Measurements from ENCODE around the gene PGS1.
"Not testable (repeated sequence)": the region's sequence is repeated elsewhere in the genome, so short reads cannot be mapped to it uniquely, and the experiment has no call there.

PGS1 gene

DNA sequence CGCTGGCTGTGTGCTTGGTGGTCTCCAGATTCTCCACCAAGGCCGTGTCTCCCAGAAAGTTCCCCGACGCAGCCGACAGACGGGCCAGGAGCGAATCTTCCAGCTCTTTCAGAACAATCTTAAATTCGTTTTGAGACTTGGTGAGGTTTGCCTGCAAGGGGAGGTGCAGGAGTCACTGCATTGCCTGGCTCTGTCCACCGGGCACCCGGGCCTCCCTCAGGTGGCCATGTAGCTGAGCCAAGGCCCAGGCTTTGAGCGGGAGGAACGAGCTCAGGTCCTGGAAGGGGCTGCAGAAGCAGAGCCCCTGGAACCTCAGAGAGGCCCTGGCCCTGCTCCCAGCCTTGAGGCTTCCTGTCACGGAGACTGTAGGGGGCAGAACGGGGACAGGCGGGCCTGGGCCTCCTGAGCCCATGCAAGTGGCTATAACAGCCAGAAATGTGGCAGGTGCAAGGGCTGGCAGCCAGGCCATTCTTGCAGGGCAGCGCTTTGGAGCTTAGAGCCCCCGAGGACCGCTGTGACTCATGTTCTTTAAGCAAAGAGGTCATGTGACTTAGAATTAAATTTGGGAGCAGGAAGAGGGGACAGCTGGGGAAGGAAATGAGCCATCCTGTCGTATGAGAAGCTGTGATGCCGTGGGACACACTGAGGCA lies 72.4 kb downstream of the PGS1 start:
- DNase-seq = no peak

DNA sequence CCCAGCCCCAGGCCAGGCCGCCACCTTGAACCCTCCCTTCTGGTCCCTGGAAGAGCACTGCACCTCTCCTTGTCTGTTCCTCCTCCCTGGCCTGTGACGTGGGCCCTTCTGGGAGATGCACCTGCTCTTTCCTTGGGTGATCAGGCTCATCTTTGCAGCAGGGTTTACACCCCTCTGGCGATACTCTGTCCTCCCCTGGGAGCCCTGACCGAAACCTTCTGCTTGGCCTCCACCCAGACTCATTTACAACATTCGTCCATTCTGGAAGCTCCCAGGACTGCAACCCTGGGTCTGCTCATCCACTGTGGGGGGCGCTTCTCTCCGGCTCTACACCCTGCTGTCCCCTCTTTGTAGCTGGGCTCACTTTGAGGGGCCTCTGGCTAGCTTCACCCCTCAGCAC lies 73.3 kb downstream of the PGS1 start:
- DNase-seq = no peak

DNA sequence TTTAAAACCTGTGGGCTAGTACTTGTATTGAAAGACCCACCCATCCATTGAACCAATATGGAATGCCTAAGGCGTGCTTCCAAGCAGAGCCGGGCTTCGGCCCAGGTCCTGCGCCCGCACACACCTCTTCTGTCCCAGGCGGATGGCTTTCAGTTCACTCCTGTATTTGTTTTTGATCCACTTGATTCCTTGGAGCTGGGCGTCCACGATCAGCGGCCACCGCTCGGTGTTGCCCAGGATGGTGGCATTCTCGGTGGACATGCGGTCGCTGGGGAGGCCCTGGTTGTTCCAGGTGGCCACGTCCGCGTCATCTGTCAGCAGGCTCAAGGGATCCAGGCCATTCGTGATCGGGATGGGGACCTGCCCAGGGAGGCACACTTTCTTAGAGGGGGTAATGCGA lies 75.9 kb downstream of the PGS1 start:
- no peak for DNase-seq

DNA sequence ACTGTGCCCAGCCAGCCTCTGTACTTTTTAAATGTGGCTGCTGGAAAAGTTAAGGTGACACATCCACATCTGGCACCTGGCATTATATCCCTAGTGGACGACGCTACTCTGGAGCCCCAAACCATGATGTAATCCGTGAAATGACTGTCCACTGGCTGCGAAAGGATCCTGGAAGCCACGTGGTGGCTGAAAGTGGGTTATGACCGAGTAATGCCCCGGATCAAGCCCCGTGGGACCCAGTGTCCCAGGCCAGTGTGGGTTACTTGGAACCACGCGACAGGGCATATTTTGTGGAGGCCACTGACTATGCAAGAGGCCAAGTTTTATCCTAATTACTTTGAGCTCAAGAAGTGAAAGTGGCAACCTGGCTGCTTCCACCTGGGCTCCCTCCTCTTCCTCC lies 79.6 kb downstream of the PGS1 start:
- peak; percentile 51 for DNase-seq

DNA sequence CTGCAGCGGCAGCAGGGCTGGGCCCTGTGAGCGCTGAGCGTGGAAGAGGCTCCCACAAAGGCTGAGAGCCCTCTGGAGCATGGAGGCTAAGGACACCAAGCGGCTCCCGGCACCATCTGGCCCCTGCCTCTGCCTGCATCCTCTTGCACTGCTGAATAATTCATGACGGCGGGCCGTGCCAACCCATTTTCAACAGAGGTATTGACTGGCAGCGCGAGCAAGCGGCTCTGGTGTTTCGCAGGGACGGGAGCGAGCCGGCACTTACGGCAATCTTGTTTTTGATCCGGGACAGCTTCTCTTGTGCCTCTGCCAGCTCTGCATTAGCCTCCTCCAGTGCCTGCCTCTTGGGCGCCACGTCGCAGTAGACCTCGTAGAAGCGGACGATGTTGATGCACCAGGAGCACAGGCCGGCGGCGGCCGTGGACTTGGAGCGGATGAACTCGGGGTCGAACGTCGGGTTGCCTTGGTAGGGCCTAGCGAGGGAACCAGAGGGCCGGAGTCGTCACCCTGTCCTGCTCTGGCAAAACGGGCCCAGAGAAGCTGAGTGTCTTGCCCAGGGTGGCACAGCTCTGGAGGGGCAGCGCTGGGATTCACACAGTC lies 80.4 kb downstream of the PGS1 start:
- DNase-seq = peak; percentile 57

DNA sequence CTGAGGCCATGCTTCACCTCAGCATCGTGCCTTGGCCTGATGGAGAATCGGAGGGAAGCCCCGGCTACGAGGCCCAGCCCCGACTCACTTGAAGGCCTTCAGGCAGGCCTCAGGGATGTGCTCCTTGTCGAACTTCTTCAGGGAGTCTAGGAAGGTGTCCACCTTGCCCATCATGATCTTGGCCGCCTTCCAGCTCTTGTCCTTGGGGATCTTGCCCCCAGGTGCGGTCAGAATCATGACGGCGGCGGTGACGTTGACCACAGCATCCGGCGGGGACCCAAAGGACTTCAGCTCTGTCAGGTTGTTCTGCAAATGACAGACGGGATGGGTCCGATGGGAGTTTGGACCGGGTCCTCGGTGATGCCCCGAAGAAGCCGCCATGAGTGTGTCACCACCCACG lies 81.2 kb downstream of the PGS1 start:
- peak; percentile 55 for DNase-seq

DNA sequence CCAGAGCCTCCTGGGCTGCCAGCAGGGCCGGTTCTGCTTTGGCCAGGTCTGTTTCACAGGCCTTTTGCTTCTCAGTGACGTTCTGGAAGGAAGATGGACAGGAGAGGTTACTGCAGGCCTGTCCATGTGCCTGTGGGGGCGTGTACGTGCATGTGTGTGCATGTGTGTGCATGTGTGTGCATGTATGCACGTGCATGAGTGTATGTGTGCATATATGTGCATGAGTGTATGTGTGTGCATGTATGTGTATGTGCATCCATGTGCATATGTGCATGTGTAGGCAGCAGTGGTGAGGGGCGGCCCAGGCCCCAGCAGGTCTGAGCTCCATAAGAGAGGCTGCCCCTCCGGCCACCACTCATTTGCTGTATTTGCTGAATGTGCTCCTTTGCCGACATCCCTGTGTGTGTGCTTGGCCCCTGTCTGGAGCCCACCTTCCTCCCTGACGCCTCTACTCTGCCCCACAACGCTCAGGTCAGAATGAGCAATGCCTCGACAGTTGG lies 81.8 kb downstream of the PGS1 start:
- DNase-seq = no peak

DNA sequence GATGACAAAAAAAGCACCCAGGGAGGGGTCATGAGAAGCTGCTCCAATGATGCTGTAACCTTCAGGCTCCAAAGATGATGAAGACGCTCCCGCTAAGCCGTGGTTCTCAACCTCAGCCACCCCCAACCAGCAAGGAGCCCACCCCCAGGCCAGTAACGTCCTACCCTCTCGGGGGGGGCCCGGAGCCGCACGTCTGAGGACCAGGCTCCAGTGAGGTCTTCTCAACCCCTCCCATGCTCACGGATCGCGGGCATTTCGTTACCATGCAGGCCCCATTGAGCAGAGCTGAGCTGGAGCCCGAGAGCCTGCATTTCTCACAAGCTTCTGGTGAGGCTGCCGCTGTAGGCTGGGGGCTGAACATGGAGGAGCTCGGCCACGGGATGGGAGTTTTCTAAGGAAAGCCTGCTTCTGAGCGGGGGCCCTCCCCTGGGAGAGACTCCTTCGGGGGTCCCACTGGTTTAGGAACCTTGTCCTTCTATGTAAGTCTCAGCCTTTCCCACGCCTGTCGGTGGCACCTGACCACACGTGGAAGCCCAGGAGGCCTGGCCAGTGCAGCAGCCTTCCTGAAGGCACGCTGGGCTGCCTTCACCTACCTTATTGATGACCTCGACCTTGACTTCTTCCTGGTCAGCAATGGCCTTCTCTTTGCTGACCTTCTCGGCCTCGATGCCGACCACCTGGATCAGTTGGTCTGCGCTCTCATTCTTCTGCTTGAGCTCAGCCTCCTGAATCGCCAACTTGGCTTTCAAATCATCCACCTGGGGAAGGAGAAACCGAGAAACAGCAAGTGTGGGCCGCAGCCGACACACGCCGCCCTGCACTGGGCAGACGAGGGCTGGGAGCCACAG lies 82.7 kb downstream of the PGS1 start:
- DNase-seq = peak; percentile 55

DNA sequence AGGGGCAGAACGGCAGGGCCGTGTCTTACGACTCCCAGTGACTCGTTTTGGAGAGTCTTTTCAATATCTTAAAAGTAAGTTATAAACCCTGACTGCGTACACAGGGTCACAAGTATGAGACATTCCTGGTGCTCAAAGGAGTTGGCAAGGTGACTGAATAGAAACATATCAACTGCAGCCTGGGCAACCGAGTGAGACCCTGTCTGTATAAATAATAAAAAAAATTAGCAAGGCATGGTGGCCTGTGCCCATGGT lies 83.3 kb downstream of the PGS1 start:
- DNase-seq = no peak

DNA sequence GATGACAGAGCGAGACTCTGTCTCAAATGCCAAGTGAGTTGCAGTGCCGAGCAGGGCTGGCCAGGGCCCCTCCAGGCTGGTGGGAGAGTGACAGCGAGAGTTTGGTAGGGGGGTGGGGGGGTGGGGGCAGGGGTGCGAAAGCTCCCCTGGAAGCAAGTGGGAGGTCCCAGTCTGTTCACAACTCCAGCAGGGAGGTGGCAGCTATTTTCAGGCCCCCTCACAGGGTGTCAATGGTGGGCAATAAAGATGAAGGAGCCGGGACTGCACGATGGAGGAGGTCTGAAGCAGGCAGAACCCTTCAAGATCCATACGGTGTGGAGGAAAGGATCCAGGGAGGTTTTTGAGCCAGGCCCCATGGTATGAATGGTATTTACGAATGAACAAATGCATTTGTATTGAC lies 83.7 kb downstream of the PGS1 start:
- DNase-seq = no peak

DNA sequence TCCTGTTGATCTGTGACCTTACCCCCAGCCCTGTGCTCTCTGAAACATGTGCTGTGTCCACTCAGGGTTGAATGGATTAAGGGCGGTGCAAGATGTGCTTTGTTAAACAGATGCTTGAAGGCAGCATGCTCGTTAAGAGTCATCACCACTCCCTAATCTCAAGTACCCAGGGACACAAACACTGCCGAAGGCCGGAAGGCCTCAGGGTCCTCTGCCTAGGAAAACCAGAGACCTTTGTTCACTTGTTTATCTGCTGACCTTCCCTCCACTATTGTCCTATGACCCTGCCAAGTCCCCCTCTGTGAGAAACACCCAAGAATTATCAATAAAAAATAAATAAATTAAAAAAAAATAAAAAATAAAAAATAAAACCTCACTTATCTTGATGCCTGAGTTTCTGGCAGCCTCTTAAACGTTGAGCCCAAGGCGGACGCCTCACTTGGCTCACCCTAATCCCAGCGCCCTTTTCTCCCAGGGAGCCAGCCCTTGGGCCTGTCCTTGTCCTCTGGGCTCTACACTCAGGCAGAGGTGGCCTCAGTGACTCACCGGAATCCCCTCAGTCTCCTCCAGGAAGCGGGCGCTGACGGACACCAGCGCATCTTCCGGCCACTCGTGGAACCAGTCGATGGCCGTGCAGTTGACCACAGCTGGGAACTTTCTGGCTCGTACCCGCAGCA lies 87.8 kb downstream of the PGS1 start:
- not testable (repeated sequence) for DNase-seq

DNA sequence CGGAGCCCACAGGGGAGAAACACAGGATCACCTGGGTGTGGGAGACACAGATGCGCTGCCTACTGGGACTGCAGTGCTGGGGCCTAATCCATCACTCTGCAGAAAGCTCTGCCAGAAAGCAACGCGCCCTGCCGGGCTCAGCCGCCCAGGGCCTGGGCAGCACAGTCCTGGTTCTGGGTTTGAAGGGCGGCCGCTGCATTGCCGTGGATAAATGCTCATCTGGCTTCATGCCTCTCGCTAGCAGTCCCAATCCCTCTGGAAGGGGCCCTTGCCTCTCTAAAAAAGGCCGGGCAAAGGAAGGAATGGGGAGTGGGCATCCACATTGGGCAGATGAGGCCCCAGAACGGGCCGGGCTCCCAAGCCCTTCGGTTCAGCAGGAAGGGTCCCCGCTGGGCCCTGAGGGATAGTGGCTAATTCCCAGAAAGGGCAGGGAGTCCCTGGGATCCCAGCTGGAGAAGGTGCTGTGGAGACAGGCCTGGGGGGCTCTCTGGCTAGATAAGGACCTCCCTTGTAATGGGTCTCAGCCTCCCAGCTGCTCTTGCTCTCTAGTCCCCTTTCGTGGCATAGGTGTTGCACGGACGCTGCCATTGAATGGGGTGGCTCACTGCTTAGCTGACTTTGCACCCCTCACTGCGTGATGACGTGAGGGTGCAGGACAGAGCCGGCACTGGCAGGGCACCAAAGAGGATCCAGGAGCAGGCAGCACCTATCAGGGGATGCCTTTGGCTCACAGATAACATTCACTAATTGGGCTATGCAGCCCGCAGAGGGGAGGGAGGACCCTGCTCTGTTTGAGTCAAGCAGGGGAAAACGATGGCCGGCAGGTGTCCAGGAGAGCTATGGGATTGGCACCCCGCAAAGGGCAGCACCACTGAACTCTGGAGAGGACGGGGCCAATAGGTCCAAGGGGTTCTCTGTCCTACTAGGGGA lies 88.6 kb downstream of the PGS1 start:
- DNase-seq = no peak

DNA sequence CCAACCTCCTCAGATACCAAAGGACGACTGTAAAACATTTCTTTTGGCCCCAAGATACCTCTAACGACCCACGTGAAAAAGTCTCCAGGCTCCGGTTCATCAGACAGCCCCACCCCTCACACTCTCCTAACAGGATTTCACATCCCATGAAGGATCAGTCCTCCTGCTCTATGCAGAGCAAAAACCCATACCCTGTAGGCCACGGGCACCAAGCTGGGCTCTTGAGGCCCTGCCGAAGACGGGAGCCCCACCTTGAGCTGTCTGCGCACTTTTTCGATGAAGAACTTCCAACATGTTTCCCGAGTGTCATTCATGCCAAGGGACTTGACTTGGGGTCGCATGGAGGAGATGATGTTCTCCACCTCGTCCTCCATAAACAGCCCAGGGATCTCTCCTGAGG lies 89.9 kb downstream of the PGS1 start:
- DNase-seq = no peak

DNA sequence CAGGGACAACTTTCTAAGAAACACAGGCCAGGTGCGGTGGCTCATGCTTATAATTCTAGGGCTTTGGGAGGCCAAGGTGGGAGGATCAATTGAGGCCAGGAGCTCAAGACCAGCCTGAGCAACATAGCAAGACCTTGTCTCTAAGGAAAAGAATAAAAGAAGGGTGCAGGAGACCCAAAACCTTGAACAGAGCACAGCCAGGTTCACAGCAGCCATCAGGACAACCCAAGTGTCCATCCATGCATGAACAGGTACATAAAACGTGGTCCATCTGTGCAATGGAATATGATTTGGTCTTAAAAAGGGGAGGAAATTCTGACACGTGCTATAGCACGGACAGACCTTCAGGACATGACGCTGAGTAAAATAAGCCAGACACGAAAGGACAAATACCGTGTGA lies 91.0 kb downstream of the PGS1 start:
- DNase-seq = no peak

DNA sequence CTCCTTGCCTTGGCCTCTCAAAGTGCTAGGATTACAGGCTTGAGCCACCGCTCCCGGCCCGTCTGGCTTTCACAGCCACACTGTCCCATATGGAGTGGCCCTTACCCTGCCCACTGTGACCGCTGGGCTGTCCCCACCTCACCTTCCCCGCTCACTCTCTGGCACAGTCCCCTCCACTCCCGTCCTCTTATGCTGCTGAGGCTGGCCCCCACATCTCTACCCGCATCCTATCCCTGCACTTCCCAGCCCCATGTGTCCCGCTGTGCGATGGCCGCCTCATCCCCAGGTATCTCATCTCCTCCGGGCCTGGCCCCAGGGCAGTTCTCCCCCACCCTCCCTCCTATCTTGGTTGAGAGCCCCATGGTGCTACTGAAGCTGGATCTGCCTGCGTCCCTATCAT lies 93.2 kb downstream of the PGS1 start:
- DNase-seq = no peak

DNA sequence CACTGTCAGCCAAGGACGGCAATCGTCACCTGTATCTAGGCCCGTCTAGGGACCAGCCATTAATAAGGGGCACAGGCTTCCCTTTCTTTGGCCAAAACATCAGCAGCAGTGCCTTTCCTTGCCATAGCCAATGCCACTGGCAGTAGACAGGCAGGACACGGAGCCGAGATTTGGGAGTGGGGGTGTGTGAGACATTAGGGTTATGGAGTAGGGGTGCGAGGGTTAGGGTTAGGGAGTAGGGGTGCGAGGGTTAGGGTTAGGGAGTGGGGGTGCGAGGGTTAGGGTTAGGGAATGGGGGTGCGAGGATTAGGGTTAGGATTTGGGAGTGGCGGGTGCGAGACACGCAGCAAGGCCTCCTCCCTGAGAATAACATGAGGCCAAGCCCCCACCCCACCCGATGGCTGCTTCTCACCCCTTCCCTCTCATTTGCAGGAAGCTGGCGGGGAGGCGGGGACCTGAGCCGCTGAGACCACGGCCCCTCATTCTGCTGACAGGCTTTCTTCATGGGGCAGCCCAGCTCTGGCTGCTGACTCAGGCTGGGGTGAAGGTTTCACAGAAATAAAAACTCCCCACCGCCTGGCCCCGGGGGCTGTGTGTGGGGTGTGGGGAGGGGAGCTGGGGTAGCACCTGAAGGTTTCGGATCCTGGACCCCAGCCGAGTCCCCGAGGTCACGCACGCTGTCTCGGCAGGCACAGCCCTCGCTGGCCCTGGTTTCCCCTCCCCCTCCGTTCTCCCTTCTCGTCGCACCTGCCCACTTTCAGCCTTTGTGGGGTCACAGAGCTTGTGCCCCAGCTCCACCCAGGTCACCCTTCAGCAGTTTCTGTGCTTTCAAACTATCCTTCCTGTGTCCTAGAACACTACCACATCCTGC lies 93.8 kb downstream of the PGS1 start:
- peak; percentile 44 for DNase-seq

DNA sequence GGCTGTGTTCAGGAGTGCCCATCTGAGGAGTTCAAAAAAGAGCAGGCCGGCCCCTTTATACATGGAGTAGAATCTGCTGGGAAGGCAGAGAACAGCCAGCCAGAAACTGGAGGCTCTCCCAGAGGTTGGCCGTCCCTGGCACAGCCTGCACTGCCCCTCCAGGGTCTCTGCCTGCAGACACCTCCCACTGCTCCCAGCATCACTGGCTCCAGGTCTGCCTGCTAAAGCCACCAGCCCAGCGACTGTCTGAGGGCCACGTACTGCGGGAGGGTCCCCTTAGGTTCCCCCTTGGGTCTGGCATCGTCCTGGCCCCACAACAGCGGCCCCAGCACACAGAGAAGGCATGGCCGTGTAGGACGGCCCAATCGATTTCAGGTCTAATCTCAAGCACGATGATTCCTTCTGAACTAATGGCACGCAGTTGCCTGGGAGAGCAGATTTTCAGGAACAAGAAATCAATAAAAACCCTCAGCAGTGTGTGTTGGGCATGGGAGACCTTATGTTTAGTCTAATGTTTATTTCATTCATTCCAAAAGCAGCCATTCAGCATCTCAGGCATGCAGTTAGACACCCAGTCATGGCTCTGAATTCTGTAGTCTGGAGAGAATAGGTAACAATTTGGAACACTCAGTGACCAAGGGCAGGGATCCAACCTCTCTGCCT lies 95.6 kb downstream of the PGS1 start:
- no peak for DNase-seq
